ENCODE results near the gene KRTAP4-8.

The KRTAP4-8 gene

GRCh38 chr17:41048441-41048840 lies 49.5 kb downstream of the KRTAP4-8 start:
- H3K9me3 ChIP-seq (ENCODE audit: control insufficient read depth, insufficient read depth, low read depth, low read length), result no peaks in the 10 kb centered on the region; the same call in 1 of the 2 replicates
- H3K4me3 ChIP-seq (ENCODE audit: low read depth, low read length), result no peak overlapping the region
- TF ChIP-seq ZNF140 (tag by site-specific recombination; IDR thresholded peaks at IDR 0.05) (no peak), ZNF138 (tag by site-specific recombination; IDR thresholded peaks at IDR 0.05; ENCODE audit: borderline replicate concordance) (no peak)
- no peaks in the 10 kb centered on the region for H3K36me3 ChIP-seq (ENCODE audit: control insufficient read depth in 2 of 2, insufficient read depth in 1 of 2, low read length in 2 of 2)
- CTCF ChIA-PET, result interaction anchor here (0.6 to 0.7 kb wide), 2 partner anchors 340 to 355 kb away, joined by 4 to 5 read pairs; no protein-coding TSS in a partner anchor
- POLR2A ChIA-PET, result no interaction called here
- H3K27ac ChIP-seq (ENCODE audit: extremely low read depth, low read depth, low read length), result no peak overlapping the region
- no peaks in the 10 kb centered on the region for H3K4me1 ChIP-seq (ENCODE audit: control insufficient read depth, insufficient read depth, low read length)
